Esophagus squamous epithelium (tissue), 4 donors: Measurements from ENCODE around the gene YBX2.

Experiments used
- POLR2A ChIP-seq, 4 donors: fragments of 450-650 bp; IDR thresholded peaks; one replicate each; pipeline ENCODE4 v1.6.1; 2017; ENCODE audit warnings: antibody characterized with exemption in 4 of 4, mild to moderate bottlenecking in 4 of 4, moderate library complexity in 3 of 4
- TF ChIP-seq, protein P1 (sequence below), 6 experiments: fragments of 450-650 bp in 4 of 6; fragments of 200-600 bp in 2 of 6; sonication (generic) in 2 of 6; IDR thresholded peaks; one replicate each; pipeline ENCODE4 v1.5.1; 2016 to 2019; ENCODE audit warnings: antibody characterized with exemption in 6 of 6, mild to moderate bottlenecking in 4 of 6, moderate library complexity in 4 of 6

GRCh38 chr17:7332111-7332510 lies 37.7 kb upstream of the YBX2 start:
- TF ChIP-seq, protein P1, sequence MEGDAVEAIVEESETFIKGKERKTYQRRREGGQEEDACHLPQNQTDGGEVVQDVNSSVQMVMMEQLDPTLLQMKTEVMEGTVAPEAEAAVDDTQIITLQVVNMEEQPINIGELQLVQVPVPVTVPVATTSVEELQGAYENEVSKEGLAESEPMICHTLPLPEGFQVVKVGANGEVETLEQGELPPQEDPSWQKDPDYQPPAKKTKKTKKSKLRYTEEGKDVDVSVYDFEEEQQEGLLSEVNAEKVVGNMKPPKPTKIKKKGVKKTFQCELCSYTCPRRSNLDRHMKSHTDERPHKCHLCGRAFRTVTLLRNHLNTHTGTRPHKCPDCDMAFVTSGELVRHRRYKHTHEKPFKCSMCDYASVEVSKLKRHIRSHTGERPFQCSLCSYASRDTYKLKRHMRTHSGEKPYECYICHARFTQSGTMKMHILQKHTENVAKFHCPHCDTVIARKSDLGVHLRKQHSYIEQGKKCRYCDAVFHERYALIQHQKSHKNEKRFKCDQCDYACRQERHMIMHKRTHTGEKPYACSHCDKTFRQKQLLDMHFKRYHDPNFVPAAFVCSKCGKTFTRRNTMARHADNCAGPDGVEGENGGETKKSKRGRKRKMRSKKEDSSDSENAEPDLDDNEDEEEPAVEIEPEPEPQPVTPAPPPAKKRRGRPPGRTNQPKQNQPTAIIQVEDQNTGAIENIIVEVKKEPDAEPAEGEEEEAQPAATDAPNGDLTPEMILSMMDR (IDR thresholded peaks at IDR 0.05) = no peak
- TF ChIP-seq POLR2A (IDR thresholded peaks at IDR 0.05) = no peak
